Measurements from ENCODE around the gene CEP128.
"Not testable (repeated sequence)": the region's sequence is repeated elsewhere in the genome, so short reads cannot be mapped to it uniquely, and the experiment has no call there.

CEP128 gene

GRCh38 chr14:80953211-80953610 is 11.7 kb upstream of the CEP128 start:
- not testable (repeated sequence) for DNase-seq (ENCODE audit: low read depth in 2 of 2)

GRCh38 chr14:80951491-80951890 is 10.0 kb upstream of the CEP128 start:
- no peak for DNase-seq (ENCODE audit: low read depth in 2 of 2)

GRCh38 chr14:80948291-80948690 is 6.8 kb upstream of the CEP128 start:
- DNase-seq (ENCODE audit: low read depth in 2 of 2) = no peak

GRCh38 chr14:80946797-80947196 is 5.3 kb upstream of the CEP128 start:
- no peak for DNase-seq (ENCODE audit: low read depth in 2 of 2)

- DNase-seq (ENCODE audit: low read depth in 2 of 2) = no peak
Observed at GRCh38 chr14:80946187-80946586, 4.6 kb upstream of the CEP128 start.

GRCh38 chr14:80944861-80945617 is 3.5 kb upstream of the CEP128 start:
- DNase-seq (ENCODE audit: low read depth in 2 of 2) = no peak

DNA sequence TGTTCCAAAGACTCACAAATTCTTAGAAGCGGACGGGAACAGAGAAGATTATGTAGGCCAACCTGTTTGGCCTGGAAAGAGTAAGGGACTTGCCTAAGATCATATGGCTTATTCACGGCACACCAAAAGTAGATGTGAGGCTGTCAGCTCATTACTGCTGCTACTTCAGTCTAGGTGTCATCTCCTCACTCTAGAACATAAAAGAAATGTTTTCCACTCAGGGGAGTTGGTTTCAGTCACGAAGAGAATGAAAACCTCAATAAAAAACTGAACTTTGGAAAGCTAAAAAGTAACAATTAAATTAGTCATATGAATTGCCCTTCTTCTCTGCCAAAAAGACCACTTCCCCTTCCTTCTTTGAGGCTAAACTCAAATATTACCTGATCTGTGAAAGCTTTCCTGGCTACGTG is 658 bp upstream of the CEP128 start:
- DNase-seq (ENCODE audit: low read depth in 2 of 2) = no peak

- DNase-seq (ENCODE audit: low read depth in 2 of 2) = no peak
Observed at GRCh38 chr14:80940146-80940545, 1.4 kb downstream of the CEP128 start.

DNA sequence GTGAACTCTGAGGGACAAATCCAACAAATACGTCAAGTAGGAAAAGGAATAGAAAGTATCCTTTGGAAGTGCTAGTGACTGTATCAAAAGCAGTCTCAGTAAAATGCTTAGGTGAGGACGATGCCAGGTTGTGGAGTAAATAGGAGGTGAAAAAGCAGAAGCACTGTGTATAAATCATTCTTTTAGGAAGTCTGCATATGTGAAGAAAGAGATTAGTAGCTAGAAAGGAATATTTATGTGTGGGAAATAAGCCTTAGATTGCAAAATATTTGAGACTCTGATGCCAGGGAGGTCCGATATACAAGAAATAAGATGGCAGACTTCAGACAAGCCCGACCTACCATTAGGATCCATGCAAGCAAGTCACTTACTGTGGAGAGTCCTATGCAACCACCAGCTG is 7.9 kb downstream of the CEP128 start:
- no peak for DNase-seq (ENCODE audit: low read depth in 2 of 2)

DNA sequence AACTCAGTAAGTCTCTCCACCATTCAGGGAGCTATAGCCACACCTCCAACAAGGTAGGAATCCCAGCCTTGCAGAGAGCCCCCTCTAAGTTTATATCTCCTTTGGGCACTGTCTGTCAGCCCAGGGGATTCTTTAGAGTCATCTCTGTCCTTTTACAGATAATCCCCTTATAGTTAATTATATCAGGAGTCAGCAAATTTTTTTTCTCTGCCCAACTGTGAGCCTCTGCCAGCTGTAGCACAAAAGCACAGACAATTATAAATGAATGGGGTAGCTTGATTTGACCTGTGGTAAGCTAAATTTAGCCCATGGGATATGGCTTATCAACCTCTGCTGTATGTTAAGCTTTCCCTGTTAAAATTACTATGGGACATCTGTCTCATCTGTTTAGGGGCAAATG is 8.3 kb downstream of the CEP128 start:
- no peak for DNase-seq (ENCODE audit: low read depth in 2 of 2)

DNA sequence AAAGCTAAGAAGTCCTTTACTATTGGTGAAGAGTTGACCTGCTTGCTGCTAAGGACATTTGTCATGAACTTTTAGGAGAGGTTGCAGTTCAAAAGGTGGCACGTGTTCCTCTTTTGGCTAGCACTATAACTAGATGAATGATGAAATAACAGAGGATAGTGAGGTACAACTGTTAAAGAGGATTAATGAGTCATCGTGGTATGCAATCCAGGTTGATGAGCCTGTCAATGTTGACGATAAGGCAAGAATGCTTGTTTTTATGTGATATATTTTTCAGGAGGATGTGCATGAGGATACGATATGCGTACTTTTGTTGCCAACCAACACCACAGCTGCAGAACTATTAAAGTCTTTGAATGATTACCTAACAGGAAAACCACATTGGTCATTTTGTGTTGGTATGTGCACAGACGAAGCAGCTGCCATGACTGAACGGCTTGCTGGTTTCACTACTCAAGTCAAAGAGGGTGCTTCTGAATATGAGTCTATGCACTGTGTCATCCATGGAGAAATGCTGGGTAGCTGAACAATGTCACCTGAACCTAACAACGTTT is 10.6 kb downstream of the CEP128 start:
- DNase-seq (ENCODE audit: low read depth in 2 of 2) = peak in 1 of 2 donors; percentile 49

DNA sequence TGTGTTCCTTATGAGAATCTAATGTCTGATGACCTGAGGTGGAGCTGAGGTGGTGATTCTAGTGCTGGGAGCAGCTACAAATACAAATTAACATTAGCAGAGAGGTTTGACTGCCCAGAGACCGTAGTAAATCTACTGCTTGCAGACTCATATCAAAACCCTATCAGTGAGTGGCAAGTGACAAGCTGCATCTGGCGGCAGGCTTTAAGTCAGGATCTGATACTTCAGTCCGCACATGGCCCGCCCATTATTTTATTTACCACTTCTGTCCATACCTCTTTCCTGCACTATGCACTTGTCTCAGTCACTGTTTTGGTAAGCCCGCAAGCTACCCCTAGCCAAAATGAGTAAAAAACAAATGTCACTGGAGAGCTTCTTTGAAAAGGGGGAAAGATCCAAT is 11.4 kb downstream of the CEP128 start:
- DNase-seq (ENCODE audit: low read depth in 2 of 2) = no peak

GRCh38 chr14:80927083-80927989 is 14.2 kb downstream of the CEP128 start:
- DNase-seq (ENCODE audit: low read depth in 2 of 2) = no peak

GRCh38 chr14:80926397-80927082 is 15.0 kb downstream of the CEP128 start:
- no peak for DNase-seq (ENCODE audit: low read depth in 2 of 2)

DNA sequence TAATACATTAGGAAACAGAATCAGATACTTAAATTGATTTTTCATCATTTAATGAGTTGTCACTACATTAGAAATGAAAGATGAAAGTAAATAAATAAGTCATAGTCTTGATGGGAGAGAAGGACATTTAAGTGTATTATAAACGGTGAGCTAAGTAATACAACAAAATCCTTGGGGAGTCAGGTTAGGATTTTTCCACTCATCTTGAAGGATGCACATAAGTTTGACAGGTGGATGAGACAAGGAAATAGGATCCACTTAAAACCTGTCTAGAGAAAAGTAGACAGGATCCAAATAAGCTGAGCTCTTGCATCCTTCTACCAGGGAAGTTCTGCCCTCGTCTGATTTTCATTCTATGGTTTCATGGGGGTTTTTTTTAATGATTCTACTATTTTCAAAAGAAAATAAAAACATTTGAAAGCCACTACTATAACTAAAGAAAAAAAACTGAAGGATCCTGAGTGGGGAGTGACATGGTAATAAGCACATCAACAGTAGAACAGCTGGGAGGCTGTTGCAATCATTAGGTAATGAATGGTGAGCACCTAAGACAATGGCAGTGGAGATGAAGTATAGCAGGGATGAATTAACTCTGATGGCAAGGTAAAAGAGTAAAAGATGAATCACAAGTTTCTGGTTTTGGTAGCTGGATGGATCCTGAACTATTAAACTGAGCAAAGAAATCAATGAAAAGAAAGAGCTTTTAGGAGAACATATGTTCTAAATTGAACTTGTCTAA is 17.0 kb downstream of the CEP128 start:
- DNase-seq (ENCODE audit: low read depth in 2 of 2) = no peak

DNA sequence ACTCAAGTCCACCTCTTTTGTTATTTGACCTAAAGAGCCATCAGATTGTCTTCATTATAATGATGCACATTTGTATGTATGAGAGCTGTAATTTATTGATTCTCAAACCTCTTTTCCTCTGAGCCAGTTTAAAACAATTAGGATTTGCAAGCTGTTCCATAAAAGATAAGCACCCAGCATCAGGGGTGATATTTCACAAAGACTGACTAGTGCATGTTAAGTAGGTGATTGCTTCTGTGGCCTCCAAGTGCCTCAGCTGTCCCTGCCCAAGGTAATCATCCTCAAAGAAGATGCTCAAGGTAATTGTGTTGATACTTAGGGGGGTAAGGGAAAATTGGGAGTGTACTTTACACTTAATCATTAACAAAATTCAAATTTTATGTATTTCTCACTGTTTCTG is 18.2 kb downstream of the CEP128 start:
- DNase-seq (ENCODE audit: low read depth in 2 of 2) = no peak

DNA sequence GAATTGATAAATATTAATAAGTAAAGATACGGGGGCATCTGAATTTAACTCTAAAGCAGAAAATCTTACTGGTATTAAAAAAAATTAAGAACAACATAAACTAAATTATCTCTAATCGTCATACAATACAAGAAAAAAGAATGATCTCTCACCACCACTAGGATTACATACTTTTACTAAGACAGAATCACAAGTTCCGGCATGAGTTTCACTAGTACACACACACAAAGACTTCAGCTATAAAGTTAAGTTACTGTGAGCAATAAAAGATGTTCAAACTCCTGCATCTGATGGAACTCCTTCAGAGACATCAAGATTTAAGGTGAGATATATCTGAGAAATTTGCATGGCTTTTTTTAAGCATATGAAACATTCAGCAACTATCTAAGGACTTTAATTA is 21.9 kb downstream of the CEP128 start:
- no peak for DNase-seq (ENCODE audit: low read depth in 2 of 2)

GRCh38 chr14:80912013-80912412 is 29.5 kb downstream of the CEP128 start:
- DNase-seq (ENCODE audit: low read depth in 2 of 2) = not testable (repeated sequence)

DNA sequence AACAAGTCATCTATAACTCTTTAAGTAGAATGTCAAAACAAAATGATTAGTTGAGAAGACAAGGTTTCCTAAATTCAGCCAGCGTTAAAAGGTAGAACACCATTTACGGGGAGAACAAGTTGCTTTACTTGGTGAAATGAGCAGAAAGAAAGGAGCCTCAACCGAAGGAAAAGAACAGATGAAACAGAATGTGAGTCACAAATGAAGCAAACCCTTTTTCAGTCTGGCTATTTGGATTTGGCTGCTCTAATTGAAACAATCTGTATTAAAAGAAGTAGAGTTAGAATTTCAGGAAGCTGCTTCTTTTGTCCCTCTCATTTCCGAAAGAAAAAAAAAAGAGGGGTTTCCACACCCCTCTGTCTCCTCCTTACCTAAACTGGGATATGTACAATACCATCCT is 34.6 kb downstream of the CEP128 start:
- no peak for DNase-seq (ENCODE audit: low read depth in 2 of 2)

GRCh38 chr14:80906336-80906735 is 35.2 kb downstream of the CEP128 start:
- no peak for DNase-seq (ENCODE audit: low read depth in 2 of 2)

DNA sequence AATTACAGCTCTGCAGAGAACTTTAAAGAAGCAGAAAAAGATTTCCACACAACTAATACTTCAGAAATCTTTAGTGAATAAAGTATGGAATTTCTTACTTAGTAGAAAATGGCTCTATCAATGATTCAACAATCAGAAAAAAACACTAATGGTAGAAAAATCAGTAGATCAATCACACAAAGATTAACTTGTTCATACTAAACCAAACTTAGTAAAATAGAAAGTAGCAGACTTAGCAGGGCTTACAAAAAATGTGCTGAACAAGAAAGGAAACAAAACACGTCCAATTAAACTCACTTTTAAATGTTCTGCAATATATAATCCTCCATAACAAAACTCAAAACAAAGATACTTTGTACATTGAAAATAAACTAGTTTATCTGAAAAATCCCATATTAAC is 38.9 kb downstream of the CEP128 start:
- DNase-seq (ENCODE audit: low read depth in 2 of 2) = no peak
